ENCODE results near the gene POU2F2.

- TF ChIP-seq, protein P1, sequence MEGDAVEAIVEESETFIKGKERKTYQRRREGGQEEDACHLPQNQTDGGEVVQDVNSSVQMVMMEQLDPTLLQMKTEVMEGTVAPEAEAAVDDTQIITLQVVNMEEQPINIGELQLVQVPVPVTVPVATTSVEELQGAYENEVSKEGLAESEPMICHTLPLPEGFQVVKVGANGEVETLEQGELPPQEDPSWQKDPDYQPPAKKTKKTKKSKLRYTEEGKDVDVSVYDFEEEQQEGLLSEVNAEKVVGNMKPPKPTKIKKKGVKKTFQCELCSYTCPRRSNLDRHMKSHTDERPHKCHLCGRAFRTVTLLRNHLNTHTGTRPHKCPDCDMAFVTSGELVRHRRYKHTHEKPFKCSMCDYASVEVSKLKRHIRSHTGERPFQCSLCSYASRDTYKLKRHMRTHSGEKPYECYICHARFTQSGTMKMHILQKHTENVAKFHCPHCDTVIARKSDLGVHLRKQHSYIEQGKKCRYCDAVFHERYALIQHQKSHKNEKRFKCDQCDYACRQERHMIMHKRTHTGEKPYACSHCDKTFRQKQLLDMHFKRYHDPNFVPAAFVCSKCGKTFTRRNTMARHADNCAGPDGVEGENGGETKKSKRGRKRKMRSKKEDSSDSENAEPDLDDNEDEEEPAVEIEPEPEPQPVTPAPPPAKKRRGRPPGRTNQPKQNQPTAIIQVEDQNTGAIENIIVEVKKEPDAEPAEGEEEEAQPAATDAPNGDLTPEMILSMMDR (IDR thresholded peaks at IDR 0.05) = no peak
- no peak for TF ChIP-seq POLR2A (IDR thresholded peaks at IDR 0.05)
Observed at GRCh38 chr19:42098781-42099180, 33.5 kb downstream of the POU2F2 start.
